CD14-positive monocyte (primary cell): ENCODE measurements around the gene ABHD1. TPM values are rescaled to one million over a fixed set of nuclear protein-coding genes. Genes with fewer than 3 reads are reported as not detected.

ENCODE experiments used
- DNase-seq, 3 donors: peaks; one replicate each; pipeline ENCODE4 v3.0.0-alpha.2; 2011 to 2022
- H2AFZ ChIP-seq: 2 replicates; pipeline ENCODE4 v1.6.0; 2012; ENCODE audit warnings: mild to moderate bottlenecking, low read depth, low read length, inconsistent platforms; ENCODE audit not compliant: insufficient read depth, poor library complexity, severe bottlenecking
- H3K27ac ChIP-seq, 2 donors: 1 replicate in 1 of 2; 2 replicates in 1 of 2; pipeline ENCODE4 v1.5.1; 2012 to 2013; ENCODE audit warnings: low read length in 2 of 2, control low read depth in 1 of 2, inconsistent platforms in 1 of 2, low read depth in 1 of 2, mild to moderate bottlenecking in 1 of 2
- H3K27me3 ChIP-seq, 2 donors: one replicate each; pipeline versions ENCODE4 v1.6.0 to v1.6.1; 2011 to 2013; ENCODE audit warnings: low read length in 2 of 2; ENCODE audit not compliant: control insufficient read depth in 2 of 2, insufficient read depth in 2 of 2
- H3K36me3 ChIP-seq, 2 donors: replicated peaks in 1 of 2; 1 replicate in 1 of 2; 2 replicates in 1 of 2; pipeline versions ENCODE4 v1.5.1 to v1.6.1; 2012 to 2013; ENCODE audit warnings: low read length in 2 of 2, control low read depth in 1 of 2, inconsistent platforms in 1 of 2, mild to moderate bottlenecking in 1 of 2; ENCODE audit not compliant: insufficient read depth in 2 of 2, control insufficient read depth in 1 of 2
- H3K4me1 ChIP-seq, 2 donors: 1 replicate in 1 of 2; 2 replicates in 1 of 2; pipeline versions ENCODE4 v1.5.1 to v1.6.1; 2012 to 2013; ENCODE audit warnings: low read length in 2 of 2, control low read depth in 1 of 2, inconsistent platforms in 1 of 2, mild to moderate bottlenecking in 1 of 2, moderate library complexity in 1 of 2; ENCODE audit not compliant: insufficient read depth in 2 of 2, control insufficient read depth in 1 of 2
- H3K4me2 ChIP-seq: replicated peaks from 2 replicates; pipeline ENCODE3; 2012; ENCODE audit warnings: low read length, moderate library complexity, mild to moderate bottlenecking; ENCODE audit not compliant: poor library complexity, severe bottlenecking; ENCODE audit errors: extremely low read depth
- H3K4me3 ChIP-seq, 3 experiments: fragments of 200-600 bp in 1 of 3; sonication (generic) in 1 of 3; replicated peaks in 1 of 3; 1 replicate in 2 of 3; 2 replicates in 1 of 3; pipeline ENCODE4 v1.5.1; 2011 to 2013; ENCODE audit warnings: low read length in 3 of 3, mild to moderate bottlenecking in 3 of 3, control low read depth in 2 of 3, low read depth in 2 of 3, inconsistent platforms in 1 of 3, moderate library complexity in 1 of 3
- H3K79me2 ChIP-seq: 2 replicates; pipeline ENCODE4 v1.6.0; 2012; ENCODE audit warnings: mild to moderate bottlenecking, control low read depth, inconsistent platforms, low read length, moderate library complexity; ENCODE audit not compliant: insufficient read depth
- H3K9ac ChIP-seq: 2 replicates; pipeline ENCODE4 v1.6.0; 2017; ENCODE audit warnings: low read length, mild to moderate bottlenecking; ENCODE audit not compliant: insufficient read depth, poor library complexity, severe bottlenecking
- H3K9me3 ChIP-seq, 2 donors: replicated peaks in 1 of 2; 1 replicate in 1 of 2; 2 replicates in 1 of 2; pipeline versions ENCODE4 v1.5.1 to v1.6.1; 2012 to 2013; ENCODE audit warnings: low read length in 2 of 2, control low read depth in 1 of 2; ENCODE audit not compliant: control insufficient read depth in 1 of 2, insufficient read depth in 1 of 2
- H4K20me1 ChIP-seq: 2 replicates; pipeline ENCODE4 v1.6.0; 2012; ENCODE audit warnings: mild to moderate bottlenecking, low read length, control low read depth, moderate library complexity; ENCODE audit not compliant: insufficient read depth
- H3K27ac Mint-ChIP-seq, 7 donors: one replicate each; pipeline ENCODE4 v1.8.0; 2020; ENCODE audit warnings: mild to moderate bottlenecking in 7 of 7, mixed read lengths in 7 of 7, moderate library complexity in 6 of 7, inconsistent platforms in 2 of 7
- H3K27me3 Mint-ChIP-seq, 3 donors: one replicate each; pipeline ENCODE4 v1.8.0; 2021 to 2022; ENCODE audit warnings: low read depth in 3 of 3, mild to moderate bottlenecking in 3 of 3, mixed read lengths in 3 of 3, moderate library complexity in 3 of 3, inconsistent platforms in 1 of 3
- H3K36me3 Mint-ChIP-seq, 2 donors: one replicate each; pipeline ENCODE4 v1.8.0; 2020; ENCODE audit warnings: mixed read lengths in 2 of 2, inconsistent platforms in 1 of 2, mild to moderate bottlenecking in 1 of 2
- H3K4me1 Mint-ChIP-seq: one replicate; pipeline ENCODE4 v1.8.0; 2020; ENCODE audit warnings: mild to moderate bottlenecking, mixed read lengths
- H3K4me3 Mint-ChIP-seq, 2 donors: one replicate each; pipeline ENCODE4 v1.8.0; 2020; ENCODE audit warnings: mild to moderate bottlenecking in 2 of 2, mixed read lengths in 2 of 2, moderate library complexity in 1 of 2
- H3K9me3 Mint-ChIP-seq, 7 donors: one replicate each; pipeline ENCODE4 v1.8.0; 2020 to 2022; ENCODE audit warnings: mixed read lengths in 7 of 7, mild to moderate bottlenecking in 6 of 7, moderate library complexity in 6 of 7, inconsistent platforms in 2 of 7
- WGBS: methylation state at CpG from one replicate; pipeline ENCODE4 v1.1.5; 2013; ENCODE audit warnings: missing lambda C conversion rate; ENCODE audit not compliant: insufficient coverage; 5-methylcytosine and 5-hydroxymethylcytosine counted together
- intact Hi-C, 2 donors: fragments of 100-400 bp; cut with micrococcal nuclease; formaldehyde crosslinking; loops; one replicate each; pipeline versions ENCODE4 v1.15.0 to v1.15.1; 2023
- polyA plus RNA-seq, 3 donors: library from polyadenylated mRNA; depleted of rRNA in 1 of 3; unstranded in 2 of 3; stranded (reverse) in 1 of 3; fragments of 300-500 nt in 2 of 3; fragments of >200 nt in 1 of 3; fragmentation: Illumina TruSeq in 2 of 3; gene quantifications; 1 replicate in 2 of 3; 2 replicates in 1 of 3; pipeline ENCODE4 v1.2.3, GENCODE V29; 2012 to 2021
- TF ChIP-seq, protein P1 (sequence below): fragments of 200-600 bp; IDR thresholded peaks from one replicate; pipeline ENCODE4 v1.8.0; 2022; ENCODE audit warnings: antibody characterized with exemption, mild to moderate bottlenecking

The ABHD1 gene
- polyA plus RNA-seq, 3 donors: 0.08 to 1.2 (median 0.25) TPM

- no peaks in the 10 kb centered on the region for H3K79me2 ChIP-seq
- H3K27ac Mint-ChIP-seq: no peak overlapping the region
- no peak for DNase-seq
- H3K9ac ChIP-seq: no peak overlapping the region
- peaks cover 21% of the 10 kb centered on the region for H3K4me1 Mint-ChIP-seq
- H3K9me3 ChIP-seq: no peaks in the 10 kb centered on the region
- H3K36me3 ChIP-seq: no peaks in the 10 kb centered on the region
- peaks cover 23 to 24% of the 10 kb centered on the region in 2 donors for H3K4me1 ChIP-seq
- no peak overlapping the region for H3K4me2 ChIP-seq
- H3K9me3 Mint-ChIP-seq: no peaks in the 10 kb centered on the region
- no peak overlapping the region for H2AFZ ChIP-seq
- H3K36me3 Mint-ChIP-seq: peaks cover 0 to 3% of the 10 kb centered on the region in 2 donors
- H3K27me3 Mint-ChIP-seq: peaks cover 0 to 6% (median 4%) of the 10 kb centered on the region in 3 donors
- TF ChIP-seq, protein P1, sequence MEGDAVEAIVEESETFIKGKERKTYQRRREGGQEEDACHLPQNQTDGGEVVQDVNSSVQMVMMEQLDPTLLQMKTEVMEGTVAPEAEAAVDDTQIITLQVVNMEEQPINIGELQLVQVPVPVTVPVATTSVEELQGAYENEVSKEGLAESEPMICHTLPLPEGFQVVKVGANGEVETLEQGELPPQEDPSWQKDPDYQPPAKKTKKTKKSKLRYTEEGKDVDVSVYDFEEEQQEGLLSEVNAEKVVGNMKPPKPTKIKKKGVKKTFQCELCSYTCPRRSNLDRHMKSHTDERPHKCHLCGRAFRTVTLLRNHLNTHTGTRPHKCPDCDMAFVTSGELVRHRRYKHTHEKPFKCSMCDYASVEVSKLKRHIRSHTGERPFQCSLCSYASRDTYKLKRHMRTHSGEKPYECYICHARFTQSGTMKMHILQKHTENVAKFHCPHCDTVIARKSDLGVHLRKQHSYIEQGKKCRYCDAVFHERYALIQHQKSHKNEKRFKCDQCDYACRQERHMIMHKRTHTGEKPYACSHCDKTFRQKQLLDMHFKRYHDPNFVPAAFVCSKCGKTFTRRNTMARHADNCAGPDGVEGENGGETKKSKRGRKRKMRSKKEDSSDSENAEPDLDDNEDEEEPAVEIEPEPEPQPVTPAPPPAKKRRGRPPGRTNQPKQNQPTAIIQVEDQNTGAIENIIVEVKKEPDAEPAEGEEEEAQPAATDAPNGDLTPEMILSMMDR: no peak
- no peak overlapping the region for H3K4me3 ChIP-seq
- H3K27ac ChIP-seq: no peak overlapping the region
- intact Hi-C loops: no loop called here
- H3K27me3 ChIP-seq: no peaks in the 10 kb centered on the region
- no peak overlapping the region for H3K4me3 Mint-ChIP-seq
- no peaks in the 10 kb centered on the region for H4K20me1 ChIP-seq
- WGBS: 89% methylated on average over 7 of the region's 10 CpGs
Measured at GRCh38 chr2:27092696-27093429, 30.8 kb upstream of the ABHD1 start.

GRCh38 chr2:27093430-27094352 is 29.9 kb upstream of the ABHD1 start:
- no peak for DNase-seq
- WGBS: 97% methylated on average over 4 of the region's 6 CpGs

More at GRCh38 chr2:27093430-27094352, 29.9 kb upstream of the ABHD1 start:
- Mint-ChIP-seq H3K27ac (peak overlapping the region in 1 of 7 donors; percentile 48), H3K4me1 (peaks cover 21% of the 10 kb centered on the region), H3K9me3 (no peaks in the 10 kb centered on the region), H3K36me3 (peaks cover 0 to 3% of the 10 kb centered on the region in 2 donors), H3K27me3 (peaks cover 0 to 3% (median 2%) of the 10 kb centered on the region in 3 donors), H3K4me3 (no peak overlapping the region)
- Histone ChIP-seq H3K4me2 (no peak overlapping the region), H3K9me3 (no peaks in the 10 kb centered on the region), H3K27me3 (no peaks in the 10 kb centered on the region), H3K4me3 (no peak overlapping the region), H2AFZ (no peak overlapping the region), H3K4me1 (peaks cover 23 to 24% of the 10 kb centered on the region in 2 donors), H3K36me3 (no peaks in the 10 kb centered on the region), H3K27ac (no peak overlapping the region), H4K20me1 (no peaks in the 10 kb centered on the region), H3K9ac (no peak overlapping the region), H3K79me2 (no peaks in the 10 kb centered on the region)
- intact Hi-C loops: no loop called here
- TF ChIP-seq, protein P1: no peak
